ENCODE measurements around the gene RFC4. TPM values are rescaled to one million over a fixed set of nuclear protein-coding genes. Genes with fewer than 3 reads are reported as not detected.

The RFC4 gene
- total and polyA plus RNA-seq, 2 of the 13 experiments (the other 11 are each of a cell fraction or from before 2014, with no cell fraction given), result 18.5 to 103 TPM

- no peaks in the 10 kb centered on the region for H3K9me3 ChIP-seq (ENCODE audit: low read length)
- POLR2A ChIA-PET, result interaction anchor here (0.7 to 2.1 kb wide), 6 partner anchors 12 to 215 kb away, joined by 3 to 6 read pairs (median 4); partner anchors contain the start of genes EIF4A2 and RFC4
- in situ Hi-C loops (cut with HindIII; ENCODE audit: extremely low pct_ligation_motif_present, low pct_unique_long_range_greater_than_20kb), result loop anchor here (25.0 kb wide), 2 partner anchors 562 to 837 kb away; no protein-coding TSS in a partner anchor
- H3K4me3 ChIP-seq (replicated peaks in 1 of 3; ENCODE audit: insufficient read depth in 1 of 3, low read depth in 2 of 3, low read length in 3 of 3), result peak overlapping the region; percentile 14 to 60 (median 25)
- no peak for DNase-seq (ENCODE audit: low spot score)
- 9% methylated on average over 10 of the region's 18 CpGs for WGBS (ENCODE audit: low lambda C conversion rate)
- H2AFZ ChIP-seq (ENCODE audit: low read length), result no peak overlapping the region
- peak; percentile 51 for ATAC-seq
- no peaks in the 10 kb centered on the region for H3K36me3 ChIP-seq (replicated peaks in 1 of 2; ENCODE audit: control insufficient read depth in 1 of 2, insufficient read depth in 2 of 2, low read length in 2 of 2)
- BruUV-seq (replicated peaks), result no TSS peak
- peak overlapping the region; percentile 75 for H3K4me2 ChIP-seq (ENCODE audit: low read depth, low read length)
- H3K9ac ChIP-seq (ENCODE audit: insufficient read depth, low read depth, low read length), result no peak overlapping the region
- H3K4me1 ChIP-seq (ENCODE audit: insufficient read depth, low read length), result peaks cover 46% of the 10 kb centered on the region
- peaks cover 0 to 33% of the 10 kb centered on the region in 2 experiments; a peak in 4 of 5 replicates for H3K27me3 ChIP-seq (ENCODE audit: control insufficient read depth in 1 of 2, insufficient read depth in 2 of 2, low read length in 2 of 2)
- CTCF ChIA-PET (ENCODE audit: low intra/inter-chr PET ratio, low total read pairs), result no interaction called here
- H3K27ac ChIP-seq (ENCODE audit: extremely low read length, insufficient read depth, low read length), result no peak overlapping the region
- no peak for FAIRE-seq
- intact Hi-C loops (cut with micrococcal nuclease; ENCODE audit: unreplicated experiment), result no loop called here
- no peaks in the 10 kb centered on the region for H3K79me2 ChIP-seq (ENCODE audit: insufficient read depth, low read length)
- peaks cover 5% of the 10 kb centered on the region; the same call in 1 of the 2 replicates for H4K20me1 ChIP-seq (ENCODE audit: insufficient read depth, low read length)
- TF ChIP-seq ZMYM2 (CRISPR knock-in tag; IDR thresholded peaks at IDR 0.05) (no peak), NR2F6 (IDR thresholded peaks at IDR 0.05) (no peak), NR2F6 (CRISPR knock-in tag; IDR thresholded peaks at IDR 0.05) (0 out of 2 replicates have a peak, but pooled peaks have one; percentile 42), BORCS8-MEF2B (CRISPR knock-in tag; IDR thresholded peaks at IDR 0.05) (no peak), BRD4 (CRISPR knock-in tag; IDR thresholded peaks at IDR 0.05) (no peak), ZNF34 (CRISPR knock-in tag; IDR thresholded peaks at IDR 0.05; ENCODE audit: borderline replicate concordance) (no peak), CTCF (CRISPR knock-in tag; IDR thresholded peaks at IDR 0.05) (peak; percentile 45), ZNF343 (CRISPR knock-in tag; IDR thresholded peaks at IDR 0.05) (no peak), ZNF563 (CRISPR knock-in tag; IDR thresholded peaks at IDR 0.05) (no peak), SALL1 (CRISPR knock-in tag; IDR thresholded peaks at IDR 0.05) (0 out of 2 replicates have a peak, but pooled peaks have one; percentile 9), FOXJ3 (CRISPR knock-in tag; IDR thresholded peaks at IDR 0.05; ENCODE audit: borderline replicate concordance) (no peak), ZNF704 (CRISPR knock-in tag; IDR thresholded peaks at IDR 0.05; ENCODE audit: borderline replicate concordance) (0 out of 2 replicates have a peak, but pooled peaks have one; percentile 8), SP5 (CRISPR knock-in tag; IDR thresholded peaks at IDR 0.05; ENCODE audit: borderline replicate concordance, low read depth) (peak; percentile 20; the same call in 1 of the 2 replicates), ZBTB43 (CRISPR knock-in tag; conservative IDR thresholded peaks at IDR 0.05) (no peak), CHD2 (IDR thresholded peaks at IDR 0.05; ENCODE audit: low read depth, low read length) (no peak), HMG20B (CRISPR knock-in tag; conservative IDR thresholded peaks at IDR 0.05) (no peak), ZC3H4 (CRISPR knock-in tag; IDR thresholded peaks at IDR 0.05; ENCODE audit: borderline replicate concordance) (no peak), ZNF282 (IDR thresholded peaks at IDR 0.05; ENCODE audit: partially characterized antibody) (no peak), RFX1 (IDR thresholded peaks at IDR 0.05) (no peak), KDM2A (CRISPR knock-in tag; IDR thresholded peaks at IDR 0.05; ENCODE audit: borderline replicate concordance, low read depth) (peak; percentile 47; the same call in 1 of the 2 replicates), HIVEP1 (CRISPR knock-in tag; IDR thresholded peaks at IDR 0.05) (0 out of 2 replicates have a peak, but pooled peaks have one; percentile 25)
Measured at GRCh38 chr3:186824430-186825139, 18.3 kb upstream of the RFC4 start.

All from HepG2 (cell line).